ENCODE data around the gene DDX42. TPM values are rescaled to one million over a fixed set of nuclear protein-coding genes. Genes with fewer than 3 reads are reported as not detected.

DDX42 gene
- total RNA-seq, 1 donor from 2014 or later: 93.8 TPM

DNA sequence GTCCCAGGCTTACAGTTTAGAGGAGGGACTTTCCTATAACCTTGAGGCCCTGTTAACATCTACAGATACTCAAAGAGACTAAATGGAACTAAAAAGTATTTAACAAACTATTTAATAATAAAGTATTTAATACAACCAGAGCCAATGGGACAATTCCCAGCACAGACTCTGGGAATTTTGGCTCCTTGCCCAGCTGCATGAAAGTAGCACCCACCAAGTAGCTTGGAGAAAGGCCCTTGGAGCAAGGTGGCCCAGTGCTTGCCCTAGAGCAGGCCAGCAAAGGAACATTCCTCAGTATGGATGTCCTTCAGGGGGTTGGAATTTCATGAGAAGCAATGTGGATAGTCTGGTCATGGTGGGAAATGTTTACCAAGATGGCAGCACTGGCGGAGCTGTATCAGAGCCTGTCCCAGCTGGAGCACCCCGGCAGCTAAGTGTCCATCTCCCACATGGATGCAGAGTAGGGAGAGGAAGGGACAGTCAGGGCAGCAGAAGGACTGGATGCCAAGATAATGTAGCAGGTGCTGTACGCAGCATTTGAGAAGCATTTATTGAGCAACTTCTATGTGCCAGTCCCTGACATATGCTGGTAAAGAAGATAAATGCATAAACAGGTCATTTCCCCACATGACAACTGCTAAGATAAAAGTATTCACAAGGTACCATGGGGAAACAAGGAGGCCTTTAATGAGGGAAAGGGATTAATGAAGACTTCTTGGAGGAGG, 73.7 kb downstream of the DDX42 start:
- H3K4me1 ChIP-seq: peaks cover 3% of the 10 kb centered on the region
- no peak overlapping the region for H3K27ac ChIP-seq
- intact Hi-C loops (cut with DNase I): no loop called here
- no peak overlapping the region for H3K4me3 ChIP-seq
- H3K9me3 ChIP-seq: no peaks in the 10 kb centered on the region
- H3K36me3 ChIP-seq: no peaks in the 10 kb centered on the region
- H3K27me3 ChIP-seq: no peaks in the 10 kb centered on the region
- DNase-seq (no peak), ATAC-seq (no peak)
- TF ChIP-seq, protein P1, sequence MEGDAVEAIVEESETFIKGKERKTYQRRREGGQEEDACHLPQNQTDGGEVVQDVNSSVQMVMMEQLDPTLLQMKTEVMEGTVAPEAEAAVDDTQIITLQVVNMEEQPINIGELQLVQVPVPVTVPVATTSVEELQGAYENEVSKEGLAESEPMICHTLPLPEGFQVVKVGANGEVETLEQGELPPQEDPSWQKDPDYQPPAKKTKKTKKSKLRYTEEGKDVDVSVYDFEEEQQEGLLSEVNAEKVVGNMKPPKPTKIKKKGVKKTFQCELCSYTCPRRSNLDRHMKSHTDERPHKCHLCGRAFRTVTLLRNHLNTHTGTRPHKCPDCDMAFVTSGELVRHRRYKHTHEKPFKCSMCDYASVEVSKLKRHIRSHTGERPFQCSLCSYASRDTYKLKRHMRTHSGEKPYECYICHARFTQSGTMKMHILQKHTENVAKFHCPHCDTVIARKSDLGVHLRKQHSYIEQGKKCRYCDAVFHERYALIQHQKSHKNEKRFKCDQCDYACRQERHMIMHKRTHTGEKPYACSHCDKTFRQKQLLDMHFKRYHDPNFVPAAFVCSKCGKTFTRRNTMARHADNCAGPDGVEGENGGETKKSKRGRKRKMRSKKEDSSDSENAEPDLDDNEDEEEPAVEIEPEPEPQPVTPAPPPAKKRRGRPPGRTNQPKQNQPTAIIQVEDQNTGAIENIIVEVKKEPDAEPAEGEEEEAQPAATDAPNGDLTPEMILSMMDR (IDR thresholded peaks at IDR 0.05): no peak

DNA sequence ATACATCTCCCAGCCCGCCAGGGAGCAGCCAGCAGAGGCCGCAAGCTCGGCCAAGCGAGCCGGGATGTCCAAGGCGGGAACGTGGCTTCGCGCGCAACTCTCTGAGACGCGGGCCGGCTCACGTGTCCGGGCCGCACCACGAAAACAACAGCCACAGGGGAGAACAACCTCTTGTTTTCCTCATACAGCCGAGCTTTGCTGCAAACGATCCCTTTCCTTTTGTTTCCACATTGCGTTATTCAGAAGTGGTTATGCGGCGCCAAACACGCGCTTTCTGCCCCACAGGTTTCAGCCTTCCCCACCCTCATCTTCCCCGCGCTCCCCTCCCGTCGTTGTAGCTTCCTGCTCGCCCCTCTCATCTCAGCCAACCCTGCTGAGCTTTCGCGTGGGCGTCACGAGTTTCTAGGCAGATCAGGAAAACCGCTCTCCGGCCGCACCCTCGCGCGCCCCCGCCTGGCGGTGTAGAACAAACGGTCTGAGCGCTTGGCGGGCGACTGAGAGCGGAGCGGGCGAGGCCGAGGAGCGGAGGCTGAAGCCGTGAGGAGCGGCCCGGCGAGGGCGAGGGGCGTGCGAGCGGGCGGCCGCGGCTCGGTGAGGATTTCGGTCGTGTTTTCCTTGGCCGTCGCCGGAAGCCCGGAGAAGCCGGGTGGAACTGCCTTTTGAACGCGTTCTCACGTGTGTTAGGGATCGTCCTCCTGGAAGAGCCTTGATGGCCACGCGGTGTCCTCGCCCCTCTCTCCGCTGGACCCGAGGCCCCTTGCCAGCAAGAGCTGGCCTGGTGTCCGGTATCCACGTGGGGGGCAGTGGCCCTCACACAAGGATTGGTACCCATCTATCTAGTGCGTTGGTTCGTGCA, 75.1 kb downstream of the DDX42 start:
- H3K27ac ChIP-seq: peak overlapping the region; percentile 67
- intact Hi-C loops (cut with DNase I): no loop called here
- DNase-seq (peak; percentile 96), ATAC-seq (peak; percentile 98)
- TF ChIP-seq, protein P1 (IDR thresholded peaks at IDR 0.05): peak; percentile 62
- no peaks in the 10 kb centered on the region for H3K36me3 ChIP-seq
- no peaks in the 10 kb centered on the region for H3K9me3 ChIP-seq
- peak overlapping the region; percentile 39 for H3K4me3 ChIP-seq
- no peaks in the 10 kb centered on the region for H3K27me3 ChIP-seq
- H3K4me1 ChIP-seq: peaks cover 3% of the 10 kb centered on the region

DNA sequence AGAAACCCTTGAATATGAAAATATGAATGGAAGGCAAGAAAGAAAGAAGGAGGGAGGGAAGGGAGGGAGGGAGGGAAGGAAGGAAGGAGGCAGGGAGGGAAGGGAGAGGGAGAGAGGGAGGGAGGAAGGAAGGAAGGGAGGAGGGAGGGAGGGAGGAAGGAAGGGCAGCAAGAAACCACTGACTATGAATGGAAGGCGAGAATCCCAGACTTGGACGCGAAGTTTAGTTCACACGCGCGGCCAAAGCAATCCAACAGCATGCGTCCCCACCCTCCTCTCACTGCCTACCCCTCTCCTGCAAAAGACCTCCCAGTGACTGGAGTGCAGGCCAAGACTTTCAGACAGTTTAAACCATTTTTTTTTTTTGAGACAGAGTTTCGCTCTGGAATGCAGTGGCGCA, 76.4 kb downstream of the DDX42 start:
- no peak for DNase-seq
- intact Hi-C loops (cut with DNase I): no loop called here

DNA sequence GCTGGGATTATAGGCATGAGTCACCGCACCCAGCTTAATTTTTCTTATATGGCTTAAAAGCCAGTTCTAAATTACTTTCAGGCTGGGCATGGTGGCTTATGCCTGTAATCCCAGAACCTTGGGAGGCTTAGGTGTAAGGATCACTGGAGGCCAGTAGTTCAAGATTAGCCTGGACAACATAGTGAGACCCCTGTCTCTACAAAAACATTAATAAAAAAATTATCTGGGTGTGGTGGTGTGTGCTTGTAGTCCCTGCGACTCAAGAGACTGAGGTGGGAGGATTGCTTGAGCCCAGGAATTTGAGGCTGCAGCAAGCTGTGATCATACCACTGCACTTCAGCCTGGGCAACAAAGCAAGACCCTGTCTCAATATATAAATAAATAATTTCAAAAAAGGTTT, 79.3 kb downstream of the DDX42 start:
- TF ChIP-seq, protein P1 (IDR thresholded peaks at IDR 0.05): no peak
- DNase-seq (no peak), ATAC-seq (no peak)
- Histone ChIP-seq H3K27ac (no peak overlapping the region), H3K9me3 (no peaks in the 10 kb centered on the region), H3K4me3 (no peak overlapping the region), H3K4me1 (peaks cover 3% of the 10 kb centered on the region), H3K27me3 (no peaks in the 10 kb centered on the region), H3K36me3 (no peaks in the 10 kb centered on the region)
- intact Hi-C loops (cut with DNase I): no loop called here

More for the DNA sequence above, 76.4 kb downstream of the DDX42 start:
- no peak for ATAC-seq
- peaks cover 3% of the 10 kb centered on the region for H3K4me1 ChIP-seq
- H3K27ac ChIP-seq: no peak overlapping the region
- TF ChIP-seq, protein P1 (IDR thresholded peaks at IDR 0.05): no peak
- H3K4me3 ChIP-seq: no peak overlapping the region
- no peaks in the 10 kb centered on the region for H3K36me3 ChIP-seq
- no peaks in the 10 kb centered on the region for H3K9me3 ChIP-seq
- H3K27me3 ChIP-seq: no peaks in the 10 kb centered on the region

DNA sequence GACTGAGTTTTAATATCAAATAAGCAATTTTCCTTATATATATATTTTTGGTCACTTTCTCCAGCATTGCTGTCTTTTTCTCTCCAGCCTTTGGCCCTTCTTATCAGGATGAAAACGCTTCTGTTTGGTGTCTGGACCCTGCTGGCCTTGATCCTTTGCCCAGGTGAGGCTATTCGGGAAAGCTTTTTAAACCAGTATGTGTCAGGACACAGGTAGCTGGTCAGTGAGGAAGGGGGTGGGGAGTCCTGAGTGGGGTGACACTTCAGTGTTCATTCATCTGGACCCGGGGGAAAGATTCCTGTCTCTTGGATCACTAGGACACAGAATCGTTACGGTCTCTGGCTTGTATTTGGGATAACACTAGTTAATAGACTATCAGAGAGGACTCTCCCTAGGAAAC, 80.7 kb downstream of the DDX42 start:
- no peak overlapping the region for H3K4me3 ChIP-seq
- intact Hi-C loops (cut with DNase I): no loop called here
- H3K9me3 ChIP-seq: no peaks in the 10 kb centered on the region
- H3K4me1 ChIP-seq: no peaks in the 10 kb centered on the region
- H3K36me3 ChIP-seq: no peaks in the 10 kb centered on the region
- no peaks in the 10 kb centered on the region for H3K27me3 ChIP-seq
- no peak overlapping the region for H3K27ac ChIP-seq
- TF ChIP-seq, protein P1 (IDR thresholded peaks at IDR 0.05): no peak
- no peak for ATAC-seq
- no peak for DNase-seq

Measured in upper lobe of right lung (tissue), 1 donor.